K562 (cell line): Measurements from ENCODE around the gene SPDYE16. TPM values are rescaled to one million over a fixed set of nuclear protein-coding genes. Genes with fewer than 3 reads are reported as not detected.
"Not testable (repeated sequence)": the region's sequence is repeated elsewhere in the genome, so short reads cannot be mapped to it uniquely, and the experiment has no call there.

Experiments used
- CTBP1 ChIP-seq: fragments of 450-650 bp; IDR thresholded peaks from 2 replicates; pipeline ENCODE4 v1.6.1; 2016; ENCODE audit warnings: borderline replicate concordance
- E2F3 ChIP-seq: fragments of 250-450 bp; sonication (Bioruptor Pico); IDR thresholded peaks from 2 replicates; pipeline ENCODE4 v1.4.0; 2020; ENCODE audit warnings: mild to moderate bottlenecking
- HCFC1 ChIP-seq: IDR thresholded peaks from 2 replicates; pipeline ENCODE4 v1.6.1; 2012; ENCODE audit warnings: low read depth, low read length, improper control_type of control experiment
- HDAC1 ChIP-seq, 2 experiments: fragments of 450-650 bp; IDR thresholded peaks; 2 replicates each; pipeline ENCODE4 v1.6.1; 2016 to 2017; ENCODE audit warnings: inconsistent platforms in 1 of 2, mild to moderate bottlenecking in 1 of 2, moderate library complexity in 1 of 2
- KDM4B ChIP-seq, 2 experiments: fragments of 450-650 bp in 1 of 2; sonication (generic) in 1 of 2; IDR thresholded peaks; 2 replicates each; pipeline ENCODE4 v1.6.1; 2016 to 2017; ENCODE audit warnings: borderline replicate concordance in 2 of 2, antibody characterized with exemption in 1 of 2, low read depth in 1 of 2, mild to moderate bottlenecking in 1 of 2
- L3MBTL2 ChIP-seq: fragments of 450-650 bp; IDR thresholded peaks from 2 replicates; pipeline ENCODE4 v1.6.1; 2016; ENCODE audit warnings: mild to moderate bottlenecking, moderate library complexity
- LCOR ChIP-seq: sonication (generic); formaldehyde crosslinking; IDR thresholded peaks from 2 replicates; pipeline ENCODE4 v1.8.0; 2022; ENCODE audit warnings: mild to moderate bottlenecking, missing genetic modification reagents
- MYC ChIP-seq, 2 experiments: fragments of 250-450 bp in 1 of 2; sonication (Bioruptor Pico) in 1 of 2; IDR thresholded peaks; 2 replicates each; pipeline versions ENCODE4 v1.5.1 to v1.6.1; 2012 to 2021; ENCODE audit warnings: low read depth in 2 of 2, borderline replicate concordance in 1 of 2, improper control_type of control experiment in 1 of 2, low read length in 1 of 2, mild to moderate bottlenecking in 1 of 2, moderate library complexity in 1 of 2
- PKNOX1 ChIP-seq: fragments of 450-650 bp; IDR thresholded peaks from 2 replicates; pipeline ENCODE4 v1.6.1; 2016
- POLR2A ChIP-seq: fragments of 450-650 bp; conservative IDR thresholded peaks from 2 replicates; pipeline ENCODE4 v1.6.1; 2016
- POLR2B ChIP-seq: fragments of 450-650 bp; IDR thresholded peaks from 2 replicates; pipeline ENCODE4 v1.6.1; 2018; ENCODE audit warnings: low read depth; ENCODE audit not compliant: partially characterized antibody
- SIN3A ChIP-seq, 2 experiments: fragments of 150-350 bp in 1 of 2; IDR thresholded peaks; 2 replicates each; pipeline ENCODE4 v1.6.1; 2011 to 2016; ENCODE audit warnings: borderline replicate concordance in 2 of 2, low read depth in 2 of 2, low read length in 2 of 2, mild to moderate bottlenecking in 2 of 2, moderate library complexity in 2 of 2; ENCODE audit not compliant: control insufficient read depth in 1 of 2
- SP1 ChIP-seq: sonication (generic); formaldehyde crosslinking; IDR thresholded peaks from 2 replicates; pipeline ENCODE4 v1.8.1; 2022; ENCODE audit warnings: mild to moderate bottlenecking, missing genetic modification reagents
- SUPT5H ChIP-seq: fragments of 450-650 bp; IDR thresholded peaks from 2 replicates; pipeline ENCODE4 v1.6.1; 2016
- TAF1 ChIP-seq: IDR thresholded peaks from 2 replicates; pipeline ENCODE4 v1.6.1; 2011; ENCODE audit warnings: mild to moderate bottlenecking, low read length, moderate library complexity; ENCODE audit not compliant: insufficient read depth, control insufficient read depth, severe bottlenecking; ENCODE audit errors: extremely low read depth
- TARDBP ChIP-seq: fragments of 450-650 bp; IDR thresholded peaks from 2 replicates; pipeline ENCODE4 v1.6.1; 2016
- TCF3 ChIP-seq: sonication (generic); formaldehyde crosslinking; IDR thresholded peaks from 2 replicates; pipeline ENCODE4 v1.4.0; 2020; ENCODE audit warnings: mild to moderate bottlenecking, missing genetic modification reagents
- TOE1 ChIP-seq, 2 experiments: fragments of 450-650 bp in 1 of 2; sonication (generic) in 1 of 2; formaldehyde crosslinking in 1 of 2; IDR thresholded peaks; 2 replicates each; pipeline versions ENCODE4 v1.7.1 to v1.8.0; 2016 to 2022; ENCODE audit warnings: borderline replicate concordance in 2 of 2, mild to moderate bottlenecking in 2 of 2, antibody characterized with exemption in 1 of 2, inconsistent platforms in 1 of 2, low read depth in 1 of 2, missing genetic modification reagents in 1 of 2, moderate library complexity in 1 of 2
- VEZF1 ChIP-seq: fragments of 200-800 bp; sonication (Bioruptor generic); IDR thresholded peaks from 2 replicates; pipeline ENCODE4 v1.6.1; 2017; ENCODE audit warnings: missing genetic modification characterization, missing compliant biosample characterization
- ZBTB17 ChIP-seq: fragments of 450-650 bp; formaldehyde crosslinking; IDR thresholded peaks from 2 replicates; pipeline ENCODE4 v1.4.0; 2020; ENCODE audit warnings: mild to moderate bottlenecking
- ZNF197 ChIP-seq: fragments of 200-800 bp; sonication (Bioruptor generic); IDR thresholded peaks from 2 replicates; pipeline ENCODE4 v1.6.1; 2016; ENCODE audit warnings: low read depth, missing genetic modification characterization, missing compliant biosample characterization
- polyA plus RNA-seq, 8 experiments: library from polyadenylated mRNA; depleted of rRNA in 4 of 8; stranded (reverse) in 5 of 8; unstranded in 3 of 8; fragments of >200 nt; fragmentation: Nextera tagmentation in 2 of 8; fragmentation: Illumina TruSeq in 1 of 8; extraction: Ambion mirVana in 2 of 8; extraction: Trizol in 1 of 8; gene quantifications; 2 replicates each; pipeline versions ENCODE4 v1.2.1 to v1.2.3, GENCODE V29; 2011 to 2014; ENCODE audit warnings: inconsistent platforms in 1 of 8, missing spikeins in 1 of 8
- total RNA-seq, 7 experiments: library from RNA; depleted of rRNA in 6 of 7; stranded (reverse); fragments of >200 nt in 6 of 7; fragmentation: Illumina TruSeq in 2 of 7; extraction: Trizol in 2 of 7; gene quantifications; 2 replicates each; pipeline versions ENCODE4 v1.2.1 to v1.2.3, GENCODE V29; 2011 to 2021; ENCODE audit warnings: low replicate concordance in 1 of 7
- TF ChIP-seq, protein P1 (sequence below): sonication (generic); formaldehyde crosslinking; IDR thresholded peaks from 2 replicates; pipeline ENCODE4 v1.8.0; 2023; ENCODE audit warnings: mild to moderate bottlenecking, missing genetic modification reagents

Gene SPDYE16
- total and polyA plus RNA-seq, 9 of the 15 experiments (the other 6 are each of a cell fraction or from before 2014, with no cell fraction given): 0.04 to 0.13 (median 0.06) TPM; not detected in 4

- TF ChIP-seq CTBP1: 0 out of 2 replicates have a peak, but pooled peaks have one; percentile 70
- peak; percentile 19; the same call in 1 of the 2 replicates for TF ChIP-seq PKNOX1
- peak in 1 of 2 experiments; percentile 71; a peak in 1 of 4 replicates for TF ChIP-seq HDAC1 (IDR thresholded peaks at IDR 0.05)
- peak; percentile 17; the same call in 1 of the 2 replicates for TF ChIP-seq E2F3 (CRISPR knock-in tag)
- peak; percentile 73 for TF ChIP-seq HCFC1
- peak; percentile 83 for TF ChIP-seq MYC (IDR thresholded peaks at IDR 0.05; ENCODE audit: low read depth, low read length)
- not testable (repeated sequence) for TF ChIP-seq MYC, TOE1 (CRISPR knock-in tag; IDR thresholded peaks at IDR 0.05; ENCODE audit: borderline replicate concordance, low read depth)
- peak; percentile 77; the same call in 1 of the 2 replicates for TF ChIP-seq TOE1 (IDR thresholded peaks at IDR 0.05; ENCODE audit: borderline replicate concordance)
- TF ChIP-seq POLR2B: peak; percentile 88
- peak; percentile 63 for TF ChIP-seq TAF1
- TF ChIP-seq L3MBTL2: peak; percentile 86
- peak; percentile 50 for TF ChIP-seq VEZF1
- 0 out of 2 replicates have a peak, but pooled peaks have one; percentile 30 for TF ChIP-seq ZNF197 (CRISPR knock-in tag)
- TF ChIP-seq ZBTB17: peak; percentile 94
- peak; percentile 22; the same call in 1 of the 2 replicates for TF ChIP-seq TCF3 (CRISPR knock-in tag)
- TF ChIP-seq POLR2A: peak; percentile 93
- TF ChIP-seq SIN3A (IDR thresholded peaks at IDR 0.05; ENCODE audit: borderline replicate concordance in 2 of 2, control insufficient read depth in 1 of 2, low read depth in 2 of 2, low read length in 2 of 2): peak in 1 of 2 experiments; percentile 57; a peak in 1 of 4 replicates
- 0 out of 2 replicates have a peak, but pooled peaks have one; percentile 24 for TF ChIP-seq SP1 (CRISPR knock-in tag)
- TF ChIP-seq, protein P1, sequence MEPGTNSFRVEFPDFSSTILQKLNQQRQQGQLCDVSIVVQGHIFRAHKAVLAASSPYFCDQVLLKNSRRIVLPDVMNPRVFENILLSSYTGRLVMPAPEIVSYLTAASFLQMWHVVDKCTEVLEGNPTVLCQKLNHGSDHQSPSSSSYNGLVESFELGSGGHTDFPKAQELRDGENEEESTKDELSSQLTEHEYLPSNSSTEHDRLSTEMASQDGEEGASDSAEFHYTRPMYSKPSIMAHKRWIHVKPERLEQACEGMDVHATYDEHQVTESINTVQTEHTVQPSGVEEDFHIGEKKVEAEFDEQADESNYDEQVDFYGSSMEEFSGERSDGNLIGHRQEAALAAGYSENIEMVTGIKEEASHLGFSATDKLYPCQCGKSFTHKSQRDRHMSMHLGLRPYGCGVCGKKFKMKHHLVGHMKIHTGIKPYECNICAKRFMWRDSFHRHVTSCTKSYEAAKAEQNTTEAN (CRISPR knock-in tag): 0 out of 2 replicates have a peak, but pooled peaks have one; percentile 11
- TF ChIP-seq LCOR (CRISPR knock-in tag): peak; percentile 36
- 0 out of 2 replicates have a peak, but pooled peaks have one; percentile 57 for TF ChIP-seq TARDBP
- peak in 1 of 2 experiments; percentile 50; a peak in 1 of 4 replicates for TF ChIP-seq KDM4B (IDR thresholded peaks at IDR 0.05; ENCODE audit: borderline replicate concordance in 2 of 2, low read depth in 1 of 2)
- TF ChIP-seq SUPT5H: peak; percentile 91
Measured at GRCh38 chr7:76549025-76549854, 6.1 kb upstream of the SPDYE16 start (continued).
